Measurements from ENCODE around the gene FCHSD1.
"Not testable (repeated sequence)": the region's sequence is repeated elsewhere in the genome, so short reads cannot be mapped to it uniquely, and the experiment has no call there.

The FCHSD1 gene

DNA sequence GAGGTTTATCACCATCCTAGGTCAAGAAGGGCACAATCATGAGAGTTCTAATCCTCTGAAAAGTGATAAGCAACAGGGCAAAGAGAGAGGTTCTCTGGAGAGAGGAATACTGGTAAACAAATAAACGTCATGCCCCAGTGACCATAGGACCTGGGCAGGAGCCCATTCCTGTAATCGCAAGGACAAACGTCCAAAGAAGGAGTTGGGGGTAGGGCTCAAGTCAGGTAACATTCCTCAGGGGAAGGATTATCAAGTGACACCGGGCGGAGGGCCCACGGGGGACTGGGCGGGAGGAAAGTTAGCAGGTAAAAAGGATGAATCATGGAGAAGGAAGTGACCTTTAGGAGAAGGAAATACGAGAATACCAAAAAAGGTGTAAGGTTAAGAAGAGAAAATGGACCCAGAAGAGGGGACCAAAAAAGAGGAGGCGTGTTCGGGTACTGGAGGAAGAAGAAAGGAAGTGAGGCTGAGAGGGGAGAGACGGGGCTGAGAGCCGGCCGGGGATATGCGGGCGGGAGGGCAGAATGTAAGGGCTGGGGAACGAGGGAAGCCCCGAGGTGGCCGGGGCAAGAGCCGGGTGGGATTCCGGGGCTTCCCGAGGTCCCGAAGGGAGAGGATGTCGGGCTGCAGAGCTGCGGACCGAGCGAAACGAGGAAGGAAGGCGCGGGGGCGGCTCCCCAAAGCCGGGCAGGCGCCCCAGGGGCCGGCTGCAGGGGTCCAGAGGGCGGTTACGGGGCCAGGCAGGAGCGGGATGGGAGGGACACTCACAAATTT, 33.0 kb downstream of the FCHSD1 start:
- DNase-seq (ENCODE audit: low spot score) = peak; percentile 31
- FAIRE-seq = no peak

DNA sequence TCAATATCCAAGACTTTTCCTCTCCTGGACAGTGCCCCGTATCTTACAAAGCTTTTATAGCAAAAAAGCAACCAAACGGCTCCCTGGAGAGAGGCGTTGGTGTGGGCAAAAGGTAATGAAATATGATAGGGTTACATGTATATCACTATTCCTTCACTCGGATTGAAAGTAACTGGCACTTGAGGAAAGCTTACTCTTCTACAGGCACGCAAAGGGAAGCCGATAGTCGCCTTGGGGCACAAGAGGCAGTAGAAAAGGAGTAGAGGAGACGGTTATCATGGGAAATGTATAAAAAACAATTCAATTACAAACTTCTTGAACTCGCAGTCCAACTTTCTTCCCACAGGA, 33.6 kb downstream of the FCHSD1 start:
- DNase-seq (ENCODE audit: low spot score) (no peak), FAIRE-seq (no peak)

DNA sequence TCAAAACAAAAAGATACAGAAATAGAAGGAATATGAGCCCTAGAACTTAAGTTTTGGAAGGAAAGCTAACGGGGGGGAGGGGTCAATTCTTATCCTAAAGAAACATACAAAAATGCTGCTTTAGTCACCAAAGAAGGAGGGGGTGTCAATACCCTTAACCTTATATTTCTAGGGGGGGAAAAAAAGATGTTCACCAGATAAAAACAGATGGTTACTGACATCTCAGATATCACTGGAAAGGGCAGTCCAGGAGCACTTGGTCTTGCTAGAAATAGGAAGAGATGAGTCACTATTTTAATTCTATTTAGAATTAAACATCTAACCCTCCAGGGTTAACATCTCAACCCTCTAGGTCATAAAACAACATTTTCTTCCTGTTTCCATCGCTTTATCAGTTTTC, 34.1 kb downstream of the FCHSD1 start:
- FAIRE-seq (no peak), DNase-seq (ENCODE audit: low spot score) (no peak)

DNA sequence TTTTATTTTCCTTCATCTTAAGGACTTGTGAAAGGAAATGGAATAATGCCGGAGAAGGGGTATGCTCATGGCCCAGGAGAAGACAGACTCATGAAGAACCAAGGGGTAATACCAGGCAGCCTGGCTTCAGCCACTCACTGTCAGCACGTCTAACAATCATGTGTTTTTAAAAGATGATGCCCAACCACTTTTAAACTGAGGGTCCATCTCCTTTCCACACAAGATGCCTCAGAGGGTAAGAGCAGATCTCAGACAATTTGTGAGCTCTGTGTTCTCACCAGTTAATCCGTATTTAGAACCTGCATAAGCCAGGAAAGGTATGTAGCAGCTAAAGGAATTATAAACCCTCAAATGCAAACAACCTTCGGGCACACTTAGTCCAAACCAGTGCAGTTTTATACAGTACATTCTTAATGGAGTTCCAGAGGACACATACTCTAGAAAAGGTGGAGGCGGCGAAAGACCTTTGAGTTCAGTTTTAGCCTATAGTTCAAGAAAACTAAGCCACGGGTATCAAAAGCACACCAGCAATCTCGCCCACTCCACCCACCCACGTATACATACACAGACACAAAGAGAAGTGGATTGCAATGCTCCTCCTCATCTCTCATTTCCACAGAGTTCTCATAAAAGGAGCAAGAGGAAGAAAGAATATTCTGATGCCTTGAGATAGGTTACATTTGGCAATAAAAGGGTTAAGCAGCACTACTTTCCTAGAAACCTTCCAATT, 35.1 kb downstream of the FCHSD1 start:
- FAIRE-seq (no peak), DNase-seq (ENCODE audit: low spot score) (no peak)

GRCh38 chr5:141613344-141613743, 37.9 kb downstream of the FCHSD1 start:
- no peak for FAIRE-seq

DNA sequence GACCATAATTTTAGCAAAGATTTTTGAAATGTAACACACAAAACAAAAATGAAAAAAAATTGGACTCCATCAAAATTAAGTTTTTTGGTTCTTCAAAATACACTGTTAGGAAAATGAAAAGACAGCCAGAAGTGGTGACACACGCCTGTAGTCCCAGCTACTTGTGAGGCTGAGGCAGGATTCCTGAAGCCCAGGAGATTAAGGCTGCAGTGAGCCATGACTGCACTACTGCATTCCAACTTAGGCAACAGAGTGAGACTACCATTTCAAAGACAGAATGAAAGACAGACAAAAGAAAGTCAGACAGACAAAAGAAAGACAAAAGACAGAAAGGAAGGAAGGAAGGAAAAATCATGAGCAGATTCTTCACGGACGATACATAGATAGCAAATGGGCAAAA, 39.9 kb downstream of the FCHSD1 start:
- FAIRE-seq (peak; percentile 61), DNase-seq (ENCODE audit: low spot score) (peak; percentile 32)

More at GRCh38 chr5:141613344-141613743, 37.9 kb downstream of the FCHSD1 start:
- no peak for DNase-seq (ENCODE audit: low spot score)

DNA sequence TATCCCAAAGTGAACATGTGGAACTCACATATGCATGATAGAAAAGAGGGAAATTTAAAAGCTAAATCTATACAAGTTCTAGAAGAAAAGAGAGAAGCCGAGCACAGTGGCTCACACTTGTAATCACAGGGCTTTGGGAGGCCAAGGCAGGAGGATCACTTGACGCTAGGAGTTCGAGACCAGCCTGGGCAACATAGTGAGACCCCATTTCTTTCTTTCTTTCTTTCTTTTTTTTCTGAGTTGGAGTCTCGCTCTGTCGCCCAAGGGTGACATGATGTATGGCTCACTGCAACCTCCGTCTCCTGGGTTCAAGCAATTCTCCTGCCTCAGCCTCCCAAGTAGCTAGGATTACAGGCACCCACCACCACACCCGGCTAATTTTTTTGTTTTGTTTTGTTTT, 41.3 kb downstream of the FCHSD1 start:
- not testable (repeated sequence) for DNase-seq (ENCODE audit: low spot score); FAIRE-seq

- FAIRE-seq = no peak
- DNase-seq (ENCODE audit: low spot score) = no peak
Measured at GRCh38 chr5:141609044-141609443, 42.2 kb downstream of the FCHSD1 start.

GRCh38 chr5:141608557-141608956, 42.7 kb downstream of the FCHSD1 start:
- DNase-seq (ENCODE audit: low spot score) = peak; percentile 52
- peak; percentile 86 for FAIRE-seq

GRCh38 chr5:141608046-141608445, 43.2 kb downstream of the FCHSD1 start:
- no peak for FAIRE-seq
- DNase-seq (ENCODE audit: low spot score) = no peak

- FAIRE-seq (no peak), DNase-seq (ENCODE audit: low spot score) (peak; percentile 51)
Measured at GRCh38 chr5:141605523-141606277, 45.5 kb downstream of the FCHSD1 start.

GRCh38 chr5:141603923-141604717, 47.1 kb downstream of the FCHSD1 start:
- DNase-seq (ENCODE audit: low spot score) (peak; percentile 87), FAIRE-seq (peak; percentile 58)

DNA sequence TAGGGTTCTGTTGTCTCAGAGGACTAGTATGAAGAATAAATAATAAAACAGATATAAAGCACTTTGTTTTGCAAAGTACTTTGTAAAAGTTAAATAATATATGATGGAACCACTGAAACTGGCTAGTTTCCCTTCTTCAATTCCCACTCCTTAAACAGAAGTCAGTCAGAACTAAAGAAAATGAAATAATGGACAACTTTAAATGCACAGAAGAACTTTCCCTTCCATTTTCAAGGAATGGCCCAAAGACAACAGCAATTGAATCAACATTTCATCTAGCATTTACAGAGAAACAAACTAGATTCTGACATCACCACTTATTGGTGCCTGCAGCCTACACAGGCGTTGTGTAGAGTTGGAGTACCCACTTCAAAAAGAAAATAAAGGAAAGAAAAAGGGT, 48.6 kb downstream of the FCHSD1 start:
- FAIRE-seq = no peak
- DNase-seq (ENCODE audit: low spot score) = no peak

DNA sequence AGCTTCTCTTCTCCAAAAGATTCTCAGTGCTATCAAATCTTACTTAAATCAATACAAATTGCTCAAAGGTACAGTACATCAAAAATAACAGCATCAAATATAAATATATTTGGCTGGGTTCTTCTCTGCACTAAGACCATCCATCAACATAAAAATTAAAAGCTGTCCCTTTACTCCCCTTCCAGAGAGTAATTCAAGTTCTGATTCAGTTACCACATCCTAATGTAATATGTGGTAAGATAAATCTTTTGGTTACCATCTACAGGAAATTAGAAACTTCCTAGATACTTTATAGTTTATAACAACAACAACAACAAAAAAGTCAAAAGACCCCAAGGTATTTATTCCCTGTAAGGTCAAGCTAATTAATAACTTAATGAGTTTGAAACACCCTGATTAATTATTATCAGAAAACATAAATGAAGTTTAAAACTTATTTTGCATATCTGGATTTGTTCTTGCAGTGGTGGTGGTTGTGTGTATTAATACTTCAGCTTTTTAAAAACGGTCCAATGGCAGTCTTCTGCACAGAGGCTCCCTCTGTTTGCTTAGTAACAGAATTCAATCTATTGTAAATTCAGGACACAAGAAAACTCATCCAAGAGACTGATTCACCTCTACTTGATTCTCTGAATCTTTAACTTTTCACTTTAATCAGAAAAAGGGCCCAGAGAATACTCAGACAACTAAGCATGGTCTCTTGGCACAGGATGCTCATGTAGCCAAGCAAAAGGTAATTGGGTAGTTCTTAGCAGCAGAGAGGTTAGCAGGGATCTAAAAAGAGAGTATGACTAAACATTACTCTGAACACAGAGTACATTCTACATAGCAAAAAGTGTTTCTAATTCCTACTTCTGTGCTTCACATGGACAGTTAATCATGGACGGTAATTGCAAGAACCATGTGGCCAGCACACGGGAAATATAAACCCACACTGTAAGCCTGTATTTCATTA, 52.5 kb downstream of the FCHSD1 start:
- DNase-seq (ENCODE audit: low spot score) = no peak
- peak; percentile 32 for FAIRE-seq

DNA sequence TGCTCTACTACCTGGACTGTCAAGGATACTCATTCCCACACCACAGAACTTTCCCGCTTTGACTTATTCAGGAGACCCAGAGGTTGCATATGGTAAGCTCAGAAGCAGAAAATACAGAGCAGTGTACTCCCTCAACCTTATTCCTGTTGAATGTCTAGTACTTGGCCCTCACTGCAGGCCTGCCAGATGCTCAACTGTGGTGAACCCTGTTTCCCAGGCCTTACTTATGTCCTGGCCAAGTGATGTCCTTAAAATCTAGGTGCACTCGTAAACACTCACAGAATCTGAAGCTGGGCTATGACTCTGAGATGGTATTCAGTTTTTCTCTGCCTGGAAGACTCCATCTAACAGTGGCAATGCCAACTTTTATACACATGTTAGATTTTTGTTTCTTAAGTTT, 53.4 kb downstream of the FCHSD1 start:
- DNase-seq (ENCODE audit: low spot score) = no peak

GRCh38 chr5:141597394-141597793, 53.8 kb downstream of the FCHSD1 start:
- DNase-seq (ENCODE audit: low spot score) (no peak), FAIRE-seq (no peak)

More for the DNA sequence above, 53.4 kb downstream of the FCHSD1 start:
- no peak for FAIRE-seq

- FAIRE-seq (no peak), DNase-seq (ENCODE audit: low spot score) (no peak)
Measured at GRCh38 chr5:141596867-141597266, 54.4 kb downstream of the FCHSD1 start.

DNA sequence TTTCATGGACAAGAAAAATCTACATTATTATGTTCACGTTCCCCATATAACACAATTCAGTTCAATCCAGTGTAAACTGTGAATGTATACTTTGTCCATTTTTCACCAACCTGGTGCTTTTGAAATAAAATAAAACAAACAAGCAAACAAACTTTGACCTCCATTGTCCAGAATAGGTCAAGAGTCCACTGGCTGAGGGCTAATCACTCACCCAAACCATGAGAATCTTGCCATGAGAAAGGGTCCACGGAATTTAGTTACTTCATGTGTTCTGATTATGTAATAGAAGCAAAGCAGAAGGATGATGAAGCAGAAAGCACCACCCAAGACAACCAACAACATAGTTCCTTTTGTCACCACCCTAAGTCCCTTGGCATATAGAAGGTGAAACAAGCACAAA, 61.1 kb downstream of the FCHSD1 start:
- DNase-seq (ENCODE audit: low spot score) (no peak), FAIRE-seq (no peak)

Measured in RCC 7860 (cell line).